Measurements from ENCODE around the gene CLRN2. TPM values are rescaled to one million over a fixed set of nuclear protein-coding genes. Genes with fewer than 3 reads are reported as not detected.
"Not testable (repeated sequence)": the region's sequence is repeated elsewhere in the genome, so short reads cannot be mapped to it uniquely, and the experiment has no call there.

Gene CLRN2
- total and polyA plus RNA-seq, 8 donors: not detected

- Histone ChIP-seq H3K27ac (no peak overlapping the region), H3K36me3 (no peaks in the 10 kb centered on the region), H3K4me3 (no peak overlapping the region), H3K27me3 (no peaks in the 10 kb centered on the region), H3K9me3 (no peaks in the 10 kb centered on the region), H3K4me1 (no peaks in the 10 kb centered on the region)
- 43 to 56% methylated on average over 8 of the region's 8 CpGs for WGBS, 2 donors
- DNase-seq (no peak), FAIRE-seq (no peak), ATAC-seq (no peak)
- intact Hi-C loops (cut with DNase I): no loop called here
- TF ChIP-seq CTCF (IDR thresholded peaks at IDR 0.05): no peak
Measured at GRCh38 chr4:17531538-17532285, 16.7 kb downstream of the CLRN2 start.

- no peak for ATAC-seq
- no peak for TF ChIP-seq CTCF (IDR thresholded peaks at IDR 0.05)
- 91 to 93% methylated on average over 4 of the region's 4 CpGs for WGBS, 2 donors
Measured at GRCh38 chr4:17534705-17535104, 19.7 kb downstream of the CLRN2 start.

GRCh38 chr4:17535242-17535641 lies 20.3 kb downstream of the CLRN2 start:
- Histone ChIP-seq H3K36me3 (no peaks in the 10 kb centered on the region), H3K27ac (no peak overlapping the region), H3K27me3 (no peaks in the 10 kb centered on the region), H3K4me3 (peak overlapping the region in 1 of 4 donors; percentile 6), H3K9me3 (no peaks in the 10 kb centered on the region), H3K4me1 (no peaks in the 10 kb centered on the region)
- no peak for FAIRE-seq
- WGBS, 2 donors: 46 to 49% methylated on average over 4 of the region's 4 CpGs
- intact Hi-C loops (cut with DNase I): no loop called here
- TF ChIP-seq CTCF (IDR thresholded peaks at IDR 0.05): no peak
- ATAC-seq: peak in 3 of 4 donors; percentile 63 to 71 (median 65)
- DNase-seq: no peak

More at GRCh38 chr4:17534705-17535104, 19.7 kb downstream of the CLRN2 start:
- Histone ChIP-seq H3K4me3 (no peak overlapping the region), H3K27me3 (no peaks in the 10 kb centered on the region), H3K9me3 (no peaks in the 10 kb centered on the region), H3K36me3 (no peaks in the 10 kb centered on the region), H3K4me1 (no peaks in the 10 kb centered on the region), H3K27ac (no peak overlapping the region)
- intact Hi-C loops (cut with DNase I): no loop called here
- FAIRE-seq (no peak), DNase-seq (no peak)

- TF ChIP-seq CTCF (IDR thresholded peaks at IDR 0.05): no peak
- 78 to 79% methylated on average over 3 of the region's 3 CpGs for WGBS, 2 donors
- H3K4me3 ChIP-seq: no peak overlapping the region
- H3K36me3 ChIP-seq: no peaks in the 10 kb centered on the region
- no peak for DNase-seq
- no peaks in the 10 kb centered on the region for H3K4me1 ChIP-seq
- H3K9me3 ChIP-seq: no peaks in the 10 kb centered on the region
- no peak for FAIRE-seq
- intact Hi-C loops (cut with DNase I): no loop called here
- no peaks in the 10 kb centered on the region for H3K27me3 ChIP-seq
- peak in 3 of 4 donors; percentile 47 to 88 (median 78) for ATAC-seq
- no peak overlapping the region for H3K27ac ChIP-seq
Measured at GRCh38 chr4:17535906-17536305, 20.9 kb downstream of the CLRN2 start.

GRCh38 chr4:17537060-17537459 lies 22.1 kb downstream of the CLRN2 start:
- DNase-seq; H3K36me3 ChIP-seq; H3K27me3 ChIP-seq; ATAC-seq; H3K4me1 ChIP-seq; intact Hi-C loops (cut with DNase I); H3K9me3 ChIP-seq; FAIRE-seq; H3K4me3 ChIP-seq; H3K27ac ChIP-seq: not testable (repeated sequence)
- 78 to 87% methylated on average over 6 of the region's 6 CpGs for WGBS, 2 donors

Measured in pancreas (tissue), 10 donors.